ENCODE measurements around the gene CEP68. TPM values are rescaled to one million over a fixed set of nuclear protein-coding genes. Genes with fewer than 3 reads are reported as not detected.

The CEP68 gene
- total RNA-seq, 1 donor from 2014 or later, result 23.0 TPM

DNA sequence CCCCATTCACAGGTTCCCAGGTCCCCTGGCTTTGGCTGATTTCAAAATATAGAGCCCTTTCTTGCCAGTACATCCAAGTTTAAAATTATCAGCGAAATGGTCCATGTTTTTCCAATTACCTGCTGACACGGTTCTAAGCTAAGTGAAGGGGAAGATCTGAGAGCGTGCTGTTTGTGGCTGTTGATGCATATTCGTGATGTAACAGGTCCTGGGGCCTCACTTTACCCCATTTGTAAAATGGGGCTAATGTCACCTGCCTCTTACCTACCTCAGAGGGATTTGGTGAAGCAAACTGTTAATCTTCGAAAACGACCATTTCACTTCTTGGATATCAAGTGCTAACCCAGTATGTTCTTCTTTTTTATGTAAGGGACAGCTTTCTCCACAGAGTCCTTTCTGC lies 34.0 kb upstream of the CEP68 start:
- no peak overlapping the region for H3K4me3 Mint-ChIP-seq
- H3K27me3 Mint-ChIP-seq (ENCODE audit: low read depth), result no peaks in the 10 kb centered on the region
- no peak overlapping the region for H3K27ac Mint-ChIP-seq
- H3K36me3 Mint-ChIP-seq, result peaks cover 4% of the 10 kb centered on the region
- peaks cover 3% of the 10 kb centered on the region for H3K4me1 Mint-ChIP-seq
- TF ChIP-seq CTCF (IDR thresholded peaks at IDR 0.05; ENCODE audit: unreplicated experiment), result no peak
- H3K9me3 Mint-ChIP-seq, result no peaks in the 10 kb centered on the region
- no peak for DNase-seq (ENCODE audit: low spot score in 2 of 2, unreplicated experiment in 2 of 2)

- Mint-ChIP-seq H3K27me3 (ENCODE audit: low read depth) (no peaks in the 10 kb centered on the region), H3K4me3 (no peak overlapping the region), H3K36me3 (peaks cover 2% of the 10 kb centered on the region), H3K4me1 (peaks cover 3% of the 10 kb centered on the region), H3K27ac (no peak overlapping the region), H3K9me3 (no peaks in the 10 kb centered on the region)
- no peak for DNase-seq (ENCODE audit: low spot score in 2 of 2, unreplicated experiment in 2 of 2)
- no peak for TF ChIP-seq CTCF (IDR thresholded peaks at IDR 0.05; ENCODE audit: unreplicated experiment)
These were observed 32.5 kb upstream of the CEP68 start for GRCh38 chr2:65023742-65024141.

DNA sequence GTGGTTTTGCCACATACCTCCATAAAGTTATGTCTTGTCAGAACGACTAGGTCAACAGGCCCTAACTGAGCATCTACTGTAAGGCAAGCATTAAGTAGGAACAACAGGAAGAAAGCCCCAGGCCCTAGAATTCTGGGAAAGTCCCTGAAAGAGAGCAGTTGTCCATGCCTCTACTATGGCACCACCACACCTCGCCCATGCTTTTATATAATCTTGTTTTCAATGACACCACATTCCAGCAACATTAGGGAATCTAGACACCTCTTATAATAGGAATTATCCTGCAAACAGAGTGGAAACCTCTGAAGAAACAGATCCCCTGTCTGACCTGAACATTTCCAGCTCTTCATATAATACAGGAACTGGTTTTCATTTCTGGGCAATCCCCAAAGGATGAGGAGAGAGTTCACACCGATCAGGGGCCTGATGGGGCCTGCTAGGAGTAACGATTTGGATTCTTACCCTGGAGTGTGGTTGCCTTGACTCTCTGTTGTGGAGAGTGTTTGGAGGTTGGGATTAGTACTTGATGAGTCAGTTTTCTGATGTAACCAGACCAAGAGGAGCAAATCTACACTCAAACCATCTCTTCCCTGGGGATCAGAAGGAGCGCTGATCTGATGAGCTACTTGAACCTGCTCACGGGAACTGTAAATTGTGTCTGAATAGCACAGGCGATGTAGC lies 31.9 kb upstream of the CEP68 start:
- Mint-ChIP-seq H3K27ac (no peak overlapping the region), H3K4me3 (no peak overlapping the region), H3K36me3 (peaks cover under 1% of the 10 kb centered on the region), H3K9me3 (no peaks in the 10 kb centered on the region), H3K4me1 (peaks cover 3% of the 10 kb centered on the region), H3K27me3 (ENCODE audit: low read depth) (no peaks in the 10 kb centered on the region)
- TF ChIP-seq CTCF (IDR thresholded peaks at IDR 0.05; ENCODE audit: unreplicated experiment), result no peak
- DNase-seq (ENCODE audit: low spot score in 2 of 2, unreplicated experiment in 2 of 2), result no peak

GRCh38 chr2:65025453-65026123 lies 30.6 kb upstream of the CEP68 start:
- no peak for DNase-seq (ENCODE audit: low spot score in 2 of 2, unreplicated experiment in 2 of 2)
- no peak for TF ChIP-seq CTCF (IDR thresholded peaks at IDR 0.05; ENCODE audit: unreplicated experiment)
- H3K9me3 Mint-ChIP-seq, result no peaks in the 10 kb centered on the region
- H3K36me3 Mint-ChIP-seq, result no peaks in the 10 kb centered on the region
- no peaks in the 10 kb centered on the region for H3K27me3 Mint-ChIP-seq (ENCODE audit: low read depth)
- no peak overlapping the region for H3K27ac Mint-ChIP-seq
- H3K4me1 Mint-ChIP-seq, result peaks cover 3% of the 10 kb centered on the region
- no peak overlapping the region for H3K4me3 Mint-ChIP-seq

DNA sequence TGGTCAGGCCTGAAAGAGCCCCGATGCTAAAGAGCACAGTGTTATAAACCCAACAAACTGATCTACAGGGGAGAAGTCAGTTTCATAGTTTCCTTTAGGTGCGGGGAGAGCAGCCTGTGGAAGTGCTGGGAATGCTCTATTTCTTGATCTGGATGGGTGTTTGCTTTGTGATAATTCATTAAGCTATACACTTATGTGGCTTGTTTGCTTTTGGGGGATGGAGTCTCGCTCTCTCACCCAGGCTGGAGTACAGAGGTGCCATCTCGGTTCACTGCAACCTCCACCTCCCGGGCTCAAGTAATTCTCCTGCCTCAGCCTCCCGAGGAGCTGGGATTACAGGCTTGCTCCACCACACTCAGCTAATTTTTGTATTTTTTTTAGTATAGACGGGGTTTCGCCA lies 30.1 kb upstream of the CEP68 start:
- no peaks in the 10 kb centered on the region for H3K9me3 Mint-ChIP-seq
- DNase-seq (ENCODE audit: low spot score in 2 of 2, unreplicated experiment in 2 of 2), result no peak
- no peaks in the 10 kb centered on the region for H3K36me3 Mint-ChIP-seq
- TF ChIP-seq CTCF (IDR thresholded peaks at IDR 0.05; ENCODE audit: unreplicated experiment), result no peak
- H3K27ac Mint-ChIP-seq, result no peak overlapping the region
- no peak overlapping the region for H3K4me3 Mint-ChIP-seq
- peaks cover 3% of the 10 kb centered on the region for H3K4me1 Mint-ChIP-seq
- no peaks in the 10 kb centered on the region for H3K27me3 Mint-ChIP-seq (ENCODE audit: low read depth)

Measured in mesothelial cell of epicardium (in vitro differentiated cells).